GM12874 (cell line): ENCODE data around the gene KCNH2.

Experiments used
- TF ChIP-seq, protein P1 (sequence below): IDR thresholded peaks from 2 replicates; pipeline ENCODE4 v1.5.1; 2011; ENCODE audit warnings: low read depth, mild to moderate bottlenecking, control low read depth, low read length, moderate library complexity; ENCODE audit not compliant: insufficient read depth

KCNH2 gene

DNA sequence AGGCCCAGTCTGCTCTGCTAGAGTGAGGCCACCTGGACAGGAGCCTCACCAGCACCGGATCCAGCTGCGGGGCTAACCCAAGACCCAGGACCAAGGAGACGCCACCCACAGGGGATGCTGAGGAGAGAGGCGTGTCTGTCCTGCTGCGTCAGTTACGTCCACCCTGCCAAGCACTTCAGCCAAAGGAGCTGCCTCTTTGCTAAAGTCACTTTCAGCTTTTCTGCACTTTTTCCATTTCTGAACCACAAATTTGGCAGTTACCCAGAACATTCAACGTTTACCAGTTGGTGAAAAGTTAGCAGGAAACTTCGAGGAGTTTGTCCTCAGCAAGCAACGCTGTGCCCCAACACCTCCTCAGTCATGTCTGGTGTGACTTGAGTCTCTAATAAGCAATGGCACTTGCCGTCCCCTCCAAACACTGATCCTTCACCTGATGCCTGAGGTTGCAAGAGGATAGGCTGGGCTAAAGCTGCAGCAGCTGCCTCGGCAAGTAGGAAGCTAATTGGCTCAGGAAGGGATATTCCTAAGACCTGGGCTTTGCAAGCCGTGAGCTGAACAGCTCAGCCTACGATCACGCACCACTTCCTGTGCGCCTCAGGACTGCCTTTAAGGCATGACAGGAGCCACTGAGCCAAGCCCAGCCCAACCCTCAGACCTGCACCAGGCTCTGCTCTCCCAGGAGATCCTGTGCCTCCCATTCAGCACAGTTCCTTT lies 40.1 kb downstream of the KCNH2 start:
- TF ChIP-seq, protein P1, sequence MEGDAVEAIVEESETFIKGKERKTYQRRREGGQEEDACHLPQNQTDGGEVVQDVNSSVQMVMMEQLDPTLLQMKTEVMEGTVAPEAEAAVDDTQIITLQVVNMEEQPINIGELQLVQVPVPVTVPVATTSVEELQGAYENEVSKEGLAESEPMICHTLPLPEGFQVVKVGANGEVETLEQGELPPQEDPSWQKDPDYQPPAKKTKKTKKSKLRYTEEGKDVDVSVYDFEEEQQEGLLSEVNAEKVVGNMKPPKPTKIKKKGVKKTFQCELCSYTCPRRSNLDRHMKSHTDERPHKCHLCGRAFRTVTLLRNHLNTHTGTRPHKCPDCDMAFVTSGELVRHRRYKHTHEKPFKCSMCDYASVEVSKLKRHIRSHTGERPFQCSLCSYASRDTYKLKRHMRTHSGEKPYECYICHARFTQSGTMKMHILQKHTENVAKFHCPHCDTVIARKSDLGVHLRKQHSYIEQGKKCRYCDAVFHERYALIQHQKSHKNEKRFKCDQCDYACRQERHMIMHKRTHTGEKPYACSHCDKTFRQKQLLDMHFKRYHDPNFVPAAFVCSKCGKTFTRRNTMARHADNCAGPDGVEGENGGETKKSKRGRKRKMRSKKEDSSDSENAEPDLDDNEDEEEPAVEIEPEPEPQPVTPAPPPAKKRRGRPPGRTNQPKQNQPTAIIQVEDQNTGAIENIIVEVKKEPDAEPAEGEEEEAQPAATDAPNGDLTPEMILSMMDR, result no peak

DNA sequence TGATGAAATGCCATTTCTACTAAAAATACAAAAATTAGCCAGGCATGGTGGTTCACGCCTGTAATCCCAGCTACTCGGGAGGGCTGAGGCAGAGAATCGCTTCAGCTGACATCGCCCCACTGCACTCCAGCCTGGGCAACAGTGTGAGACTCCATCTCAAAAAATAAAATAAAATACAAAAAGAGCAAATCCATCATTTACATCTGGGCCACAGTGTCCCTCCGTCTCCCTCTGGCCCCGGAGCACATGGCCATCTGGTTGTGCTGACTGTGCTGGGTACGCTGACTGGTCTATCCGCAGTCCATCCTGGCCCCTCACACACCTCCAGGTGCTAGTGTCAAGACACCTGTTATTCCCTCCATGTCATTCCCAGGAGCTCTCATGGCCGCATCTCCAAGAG lies 42.1 kb downstream of the KCNH2 start:
- TF ChIP-seq, protein P1, result no peak

DNA sequence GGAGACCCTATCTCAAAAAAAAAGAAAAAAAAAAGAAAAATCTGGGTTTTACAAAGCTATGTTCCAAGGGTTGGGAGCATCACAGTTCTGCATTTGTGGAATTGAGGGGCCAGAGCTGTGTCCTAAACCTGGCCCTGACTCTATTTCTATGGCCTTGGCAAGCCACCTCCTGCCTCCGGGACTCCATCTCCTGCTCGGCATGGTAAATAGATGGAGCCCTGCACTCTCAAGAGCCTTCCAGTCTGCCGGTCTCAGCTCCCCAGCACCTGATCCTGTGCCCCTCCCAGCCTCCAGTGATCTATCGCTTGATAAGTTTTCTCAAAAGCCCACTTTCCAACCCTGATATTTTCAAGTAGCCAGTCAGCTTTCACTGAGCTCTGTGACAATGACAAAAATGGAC lies 43.0 kb downstream of the KCNH2 start:
- TF ChIP-seq, protein P1, result no peak

DNA sequence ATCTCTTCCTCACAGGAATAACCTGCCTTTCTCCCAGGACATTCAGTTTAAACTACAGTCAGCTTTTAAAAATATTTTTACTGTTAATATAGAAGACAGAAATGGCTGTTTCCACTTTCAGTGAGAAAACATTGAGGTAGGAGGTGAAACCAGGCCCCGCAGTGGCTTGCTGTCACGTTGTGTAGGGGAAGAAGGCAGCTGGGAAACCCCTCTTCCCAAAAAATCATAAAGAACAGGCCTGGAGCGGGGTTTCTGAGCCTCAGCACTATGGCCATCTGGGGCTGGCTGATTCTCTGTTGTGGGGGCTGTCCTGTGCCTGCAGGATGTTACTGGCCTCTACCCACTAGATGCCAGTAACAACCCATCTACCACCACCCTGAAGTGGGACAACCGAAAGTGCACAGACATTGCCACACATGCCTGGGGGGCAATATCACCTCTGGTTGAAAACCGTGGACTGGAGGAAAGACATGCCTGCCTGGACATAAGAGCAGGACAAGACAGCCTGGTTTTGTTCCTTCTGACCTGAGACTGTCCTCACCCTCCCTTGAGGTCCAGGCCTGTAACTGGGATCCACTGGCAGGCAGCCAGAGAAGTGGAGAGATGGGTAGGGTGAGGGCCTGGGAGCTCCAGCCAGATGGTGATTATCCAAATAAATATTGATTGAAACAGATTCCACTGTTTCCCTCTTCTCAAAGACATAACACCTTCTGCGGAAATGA lies 43.9 kb downstream of the KCNH2 start:
- TF ChIP-seq, protein P1, result no peak

DNA sequence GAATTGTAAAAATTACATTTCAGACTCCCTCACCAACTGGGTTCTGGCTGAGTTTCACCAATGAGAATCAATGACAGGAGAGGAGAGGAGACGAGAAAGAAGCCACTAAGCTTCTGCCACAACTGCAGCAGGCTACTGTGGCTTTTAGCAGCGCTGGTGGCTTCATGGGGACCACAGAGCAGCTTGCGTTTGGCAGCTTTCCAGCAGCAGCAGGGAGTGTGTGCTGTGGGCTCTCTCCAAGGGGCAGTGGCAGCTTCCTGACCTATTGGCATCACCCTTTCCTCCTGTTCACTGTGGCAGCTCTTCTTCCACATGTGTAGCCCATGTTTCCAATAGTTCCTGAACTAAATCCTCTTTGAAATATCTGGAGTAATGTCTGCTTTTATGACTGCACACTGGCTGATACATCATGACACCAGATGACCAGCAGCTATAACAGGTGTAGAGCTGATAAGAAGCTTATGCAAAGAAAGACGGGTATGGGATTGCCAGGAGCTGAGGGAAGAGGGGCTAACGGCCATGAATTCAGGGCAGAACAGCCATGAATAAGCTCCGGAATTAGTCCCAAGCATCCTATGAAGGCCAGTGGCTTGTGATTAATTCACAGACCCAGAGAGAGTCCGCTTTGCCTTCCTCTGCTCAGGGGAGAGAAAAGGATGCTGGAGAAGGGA lies 46.8 kb downstream of the KCNH2 start:
- TF ChIP-seq, protein P1, result no peak

DNA sequence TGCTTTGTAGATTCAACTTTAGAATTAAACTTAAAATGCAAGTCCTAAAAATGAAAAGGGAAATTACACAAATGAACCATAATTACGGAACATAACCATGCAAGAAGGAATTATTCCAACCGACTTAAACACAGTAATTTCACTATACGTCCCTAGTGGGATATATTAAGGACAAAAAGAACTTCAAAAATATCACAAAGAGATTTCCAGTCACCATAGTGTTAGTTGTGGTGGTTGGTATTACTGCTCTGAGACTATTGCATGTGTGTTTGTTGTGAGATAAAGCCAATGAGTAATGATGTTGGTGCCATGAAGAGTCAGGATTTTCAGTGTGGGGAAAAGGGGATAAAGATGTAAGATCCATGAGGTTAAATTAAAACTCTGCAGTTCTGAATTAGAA lies 49.6 kb downstream of the KCNH2 start:
- TF ChIP-seq, protein P1, result no peak

DNA sequence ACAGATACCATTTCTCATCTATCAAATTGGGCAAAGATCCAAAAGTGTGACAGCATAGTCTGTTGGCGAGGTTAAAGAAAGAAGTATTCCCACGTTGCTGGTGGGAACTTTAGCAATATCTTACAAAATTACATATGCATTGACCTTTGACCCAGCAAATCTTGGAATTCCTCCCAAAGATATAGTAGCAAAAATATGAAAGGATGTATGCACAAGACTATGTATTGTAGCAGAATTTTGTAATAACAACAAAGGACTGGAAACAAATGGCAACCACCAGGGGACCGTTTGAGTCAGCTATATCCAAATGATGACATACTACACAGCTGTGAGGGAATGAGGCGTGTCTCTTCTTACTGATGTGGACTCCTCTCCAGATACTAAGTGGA lies 50.2 kb downstream of the KCNH2 start:
- TF ChIP-seq, protein P1, result no peak
